SK-N-MC (cell line): Measurements from ENCODE around the gene PTPRN2.

Experiments
- DNase-seq: peaks from one replicate; pipeline ENCODE4 v3.0.0-alpha.2; 2011; ENCODE audit warnings: low read depth, low spot score
- H3K27ac ChIP-seq: fragments of 200-600 bp; sonication (generic); 2 replicates; pipeline ENCODE4 v1.5.1; 2016; ENCODE audit warnings: mixed run types
- H3K36me3 ChIP-seq: fragments of 200-600 bp; sonication (generic); 2 replicates; pipeline ENCODE4 v1.6.1; 2017; ENCODE audit warnings: antibody characterized with exemption, low read length, mixed read lengths; ENCODE audit not compliant: insufficient read depth
- H3K4me3 ChIP-seq: fragments of 200-600 bp; sonication (generic); 2 replicates; pipeline ENCODE4 v1.5.1; 2016
- H3K9ac ChIP-seq: fragments of 200-600 bp; sonication (generic); 2 replicates; pipeline ENCODE4 v1.8.0; 2017; ENCODE audit warnings: mixed run types, mixed read lengths; ENCODE audit not compliant: insufficient read length
- H3K9me3 ChIP-seq: fragments of 200-600 bp; sonication (generic); 2 replicates; pipeline ENCODE4 v1.6.1; 2017; ENCODE audit warnings: low read depth, mild to moderate bottlenecking, antibody characterized with exemption, low read length, moderate library complexity, mixed read lengths
- EZH2 ChIP-seq: fragments of 200-600 bp; sonication (generic); IDR thresholded peaks from one replicate; pipeline ENCODE4 v1.6.1; 2017; ENCODE audit warnings: antibody characterized with exemption
- FOXP2 ChIP-seq: optimal IDR thresholded peaks from 2 replicates; pipeline ENCODE3; 2011; ENCODE audit warnings: mild to moderate bottlenecking, moderate library complexity; ENCODE audit not compliant: insufficient read depth; ENCODE audit errors: extremely low read length, control extremely low read depth
- POLR2AphosphoS5 ChIP-seq: IDR thresholded peaks from 2 replicates; pipeline ENCODE4 v1.6.1; 2012; ENCODE audit warnings: mild to moderate bottlenecking, low read depth, low read length, borderline replicate concordance

The PTPRN2 gene

GRCh38 chr7:157715071-157715937 lies 872.3 kb downstream of the PTPRN2 start:
- Histone ChIP-seq H3K4me3 (no peak overlapping the region), H3K36me3 (no peaks in the 10 kb centered on the region), H3K9me3 (no peaks in the 10 kb centered on the region), H3K27ac (no peak overlapping the region), H3K9ac (no peak overlapping the region)
- no peak for DNase-seq
- TF ChIP-seq FOXP2, result no peak
- no peak for TF ChIP-seq POLR2AphosphoS5
- no peak for TF ChIP-seq EZH2

GRCh38 chr7:157714166-157715070 lies 873.2 kb downstream of the PTPRN2 start:
- TF ChIP-seq EZH2 (peak; percentile 71), FOXP2 (no peak)
- H3K9me3 ChIP-seq, result no peaks in the 10 kb centered on the region

DNA sequence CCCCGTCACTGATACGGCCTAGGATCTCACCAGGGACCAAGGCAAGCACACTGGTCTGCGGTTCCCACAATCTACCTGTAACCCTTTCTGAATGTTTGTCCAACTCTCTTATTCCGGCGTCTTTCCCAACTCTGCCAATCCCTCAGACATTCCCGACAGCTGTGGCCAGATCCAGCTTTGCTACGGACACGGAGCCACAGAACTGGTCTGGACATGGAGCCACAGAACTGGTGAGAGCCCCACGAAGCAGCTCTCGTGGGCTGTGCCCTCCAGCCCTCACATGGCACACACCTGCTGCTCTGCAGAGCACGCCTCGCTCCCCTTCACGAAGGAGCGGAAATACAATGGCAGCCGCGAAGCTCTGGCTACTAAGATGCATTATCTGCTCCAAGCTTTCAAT lies 874.0 kb downstream of the PTPRN2 start:
- no peak for DNase-seq
- Histone ChIP-seq H3K4me3 (no peak overlapping the region), H3K27ac (no peak overlapping the region), H3K9ac (no peak overlapping the region), H3K36me3 (no peaks in the 10 kb centered on the region), H3K9me3 (no peaks in the 10 kb centered on the region)
- no peak for TF ChIP-seq POLR2AphosphoS5

More at GRCh38 chr7:157714166-157715070, 873.2 kb downstream of the PTPRN2 start:
- Histone ChIP-seq H3K4me3 (no peak overlapping the region), H3K36me3 (no peaks in the 10 kb centered on the region), H3K27ac (no peak overlapping the region), H3K9ac (no peak overlapping the region)
- DNase-seq, result no peak

DNA sequence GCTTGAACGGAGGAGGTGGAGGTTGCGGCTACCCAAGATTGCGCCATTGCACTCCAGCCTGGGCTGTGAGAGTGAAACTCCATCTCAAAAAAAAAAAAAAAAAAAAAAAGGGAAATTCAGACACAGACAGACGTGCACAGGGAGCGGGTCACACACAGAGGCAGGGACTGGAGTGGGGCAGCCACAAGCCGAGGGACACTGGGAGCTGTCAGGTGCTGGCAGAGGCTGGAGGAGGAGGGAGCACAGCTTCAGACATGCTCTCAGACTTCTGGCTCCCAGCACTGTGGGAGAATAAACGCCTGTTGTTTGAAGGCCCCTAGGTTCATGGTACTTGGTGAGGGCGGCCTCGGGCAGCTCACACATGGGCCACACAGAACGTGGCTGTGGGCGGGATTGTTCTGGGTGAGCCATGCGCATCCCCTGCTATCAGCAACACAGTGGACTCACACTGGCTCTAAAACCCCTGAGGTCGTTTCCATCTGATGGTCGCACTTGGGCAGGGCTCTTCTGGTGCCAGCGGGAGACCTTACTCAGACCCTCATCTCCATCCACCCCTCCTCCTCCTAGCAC lies 874.9 kb downstream of the PTPRN2 start:
- Histone ChIP-seq H3K9me3 (no peaks in the 10 kb centered on the region), H3K4me3 (no peak overlapping the region), H3K27ac (no peak overlapping the region), H3K9ac (no peak overlapping the region), H3K36me3 (no peaks in the 10 kb centered on the region)
- TF ChIP-seq FOXP2 (no peak), POLR2AphosphoS5 (no peak), EZH2 (no peak)
- no peak for DNase-seq

GRCh38 chr7:157711353-157711888 lies 876.2 kb downstream of the PTPRN2 start:
- DNase-seq, result no peak
- no peak overlapping the region for H3K9ac ChIP-seq
- H3K9me3 ChIP-seq, result no peaks in the 10 kb centered on the region
- H3K27ac ChIP-seq, result no peak overlapping the region
- TF ChIP-seq FOXP2 (no peak), EZH2 (no peak), POLR2AphosphoS5 (no peak)
- H3K4me3 ChIP-seq, result no peak overlapping the region
- no peaks in the 10 kb centered on the region for H3K36me3 ChIP-seq

- no peak overlapping the region for H3K4me3 ChIP-seq
- no peak for DNase-seq
- H3K27ac ChIP-seq, result no peak overlapping the region
- no peak overlapping the region for H3K9ac ChIP-seq
- no peaks in the 10 kb centered on the region for H3K9me3 ChIP-seq
- no peaks in the 10 kb centered on the region for H3K36me3 ChIP-seq
- TF ChIP-seq FOXP2 (no peak), EZH2 (no peak), POLR2AphosphoS5 (no peak)
Measured at GRCh38 chr7:157710396-157710795, 877.2 kb downstream of the PTPRN2 start.

- Histone ChIP-seq H3K4me3 (no peak overlapping the region), H3K9me3 (no peaks in the 10 kb centered on the region), H3K27ac (no peak overlapping the region), H3K36me3 (no peaks in the 10 kb centered on the region), H3K9ac (no peak overlapping the region)
- no peak for DNase-seq
- no peak for TF ChIP-seq EZH2
- TF ChIP-seq FOXP2, result no peak
- no peak for TF ChIP-seq POLR2AphosphoS5
Measured at GRCh38 chr7:157709531-157710251, 877.9 kb downstream of the PTPRN2 start.
